Neuronal stem cell (in vitro differentiated cells): Measurements from ENCODE around the gene SPCS2.

Experiments
- DNase-seq: peaks from one replicate; pipeline ENCODE4 v3.0.0-alpha.2; 2013; ENCODE audit warnings: low spot score
- H2AFZ ChIP-seq: one replicate; pipeline ENCODE4 v1.6.1; 2013; ENCODE audit warnings: mild to moderate bottlenecking, low read length, inconsistent platforms
- H2AK5ac ChIP-seq: 2 replicates; pipeline ENCODE4 v1.6.1; 2013; ENCODE audit warnings: low read depth, mild to moderate bottlenecking, inconsistent platforms, low read length, moderate library complexity, mixed read lengths
- H2BK120ac ChIP-seq: 2 replicates; pipeline ENCODE4 v1.6.1; 2013; ENCODE audit warnings: low read depth, mild to moderate bottlenecking, inconsistent platforms, low read length, moderate library complexity, mixed read lengths
- H2BK12ac ChIP-seq: one replicate; pipeline ENCODE4 v1.6.1; 2013; ENCODE audit warnings: low read length, inconsistent platforms
- H2BK15ac ChIP-seq: 2 replicates; pipeline ENCODE4 v1.6.1; 2013; ENCODE audit warnings: mild to moderate bottlenecking, low read length, inconsistent platforms, mixed read lengths
- H2BK5ac ChIP-seq: one replicate; pipeline ENCODE4 v1.6.1; 2013; ENCODE audit warnings: inconsistent platforms, mild to moderate bottlenecking, low read length, moderate library complexity
- H3K14ac ChIP-seq: one replicate; pipeline ENCODE4 v1.6.1; 2013; ENCODE audit warnings: low read length, inconsistent platforms
- H3K18ac ChIP-seq: 2 replicates; pipeline ENCODE4 v1.6.1; 2013; ENCODE audit warnings: low read length, inconsistent platforms
- H3K23ac ChIP-seq: 2 replicates; pipeline ENCODE4 v1.6.1; 2013; ENCODE audit warnings: low read depth, mild to moderate bottlenecking, mixed read lengths, low read length, inconsistent platforms; ENCODE audit not compliant: poor library complexity
- H3K27ac ChIP-seq: replicated peaks from 3 replicates; pipeline ENCODE4 v1.5.1; 2013; ENCODE audit warnings: low read length, inconsistent platforms
- H3K27me3 ChIP-seq, 3 experiments: 2 replicates each; pipeline ENCODE4 v1.6.1; 2013; ENCODE audit warnings: low read length in 3 of 3, mild to moderate bottlenecking in 2 of 3, inconsistent platforms in 1 of 3, low read depth in 1 of 3, mixed read lengths in 1 of 3, moderate library complexity in 1 of 3; ENCODE audit not compliant: control insufficient read depth in 3 of 3, insufficient read depth in 3 of 3
- H3K36me3 ChIP-seq, 2 donors: replicated peaks in 1 of 2; 2 replicates each; pipeline ENCODE4 v1.6.1; 2013; ENCODE audit warnings: low read length in 2 of 2; ENCODE audit not compliant: control insufficient read depth in 2 of 2, insufficient read depth in 2 of 2
- H3K4ac ChIP-seq: 2 replicates; pipeline ENCODE4 v1.6.1; 2013; ENCODE audit warnings: inconsistent platforms, mild to moderate bottlenecking, low read length, moderate library complexity
- H3K4me1 ChIP-seq, 2 donors: 1 replicate in 1 of 2; 2 replicates in 1 of 2; pipeline ENCODE4 v1.6.1; 2013; ENCODE audit warnings: low read length in 2 of 2, low read depth in 1 of 2; ENCODE audit not compliant: control insufficient read depth in 2 of 2, insufficient read depth in 1 of 2
- H3K4me2 ChIP-seq: one replicate; pipeline ENCODE4 v1.6.1; 2013; ENCODE audit warnings: mild to moderate bottlenecking, low read length, inconsistent platforms; ENCODE audit not compliant: insufficient read depth, poor library complexity, severe bottlenecking
- H3K4me3 ChIP-seq, 2 donors: 2 replicates each; pipeline ENCODE4 v1.5.1; 2013; ENCODE audit warnings: low read length in 2 of 2, mild to moderate bottlenecking in 2 of 2, inconsistent platforms in 1 of 2, moderate library complexity in 1 of 2
- H3K79me1 ChIP-seq: one replicate; pipeline ENCODE4 v1.6.1; 2013; ENCODE audit warnings: low read depth, mild to moderate bottlenecking, inconsistent platforms, low read length, moderate library complexity
- H3K9ac ChIP-seq: one replicate; pipeline ENCODE4 v1.6.1; 2013; ENCODE audit warnings: mild to moderate bottlenecking, low read depth, low read length, inconsistent platforms; ENCODE audit not compliant: poor library complexity
- H3K9me3 ChIP-seq, 2 donors: replicated peaks in 1 of 2; 2 replicates each; pipeline versions ENCODE3 to v1.6.1; 2013; ENCODE audit warnings: low read length in 2 of 2, mild to moderate bottlenecking in 2 of 2, inconsistent platforms in 1 of 2, low read depth in 1 of 2, mixed read lengths in 1 of 2, moderate library complexity in 1 of 2; ENCODE audit not compliant: control insufficient read depth in 2 of 2, insufficient read depth in 1 of 2
- H4K8ac ChIP-seq: one replicate; pipeline ENCODE4 v1.6.1; 2013; ENCODE audit warnings: low read depth, mild to moderate bottlenecking, inconsistent platforms, low read length, moderate library complexity
- H4K91ac ChIP-seq: one replicate; pipeline ENCODE4 v1.6.1; 2013; ENCODE audit warnings: low read length, low read depth, mild to moderate bottlenecking, inconsistent platforms; ENCODE audit not compliant: poor library complexity
- WGBS, 2 donors: extraction: QIAGEN DNeasy Blood & Tissue Kit; methylation state at CpG; one replicate each; pipeline ENCODE4 v1.1.7; 2013; ENCODE audit warnings: missing lambda C conversion rate in 2 of 2, mixed read lengths in 1 of 2; ENCODE audit not compliant: insufficient read length in 2 of 2, insufficient replicate concordance in 1 of 2; ENCODE audit errors: extremely low coverage in 2 of 2; 5-methylcytosine and 5-hydroxymethylcytosine counted together

Gene SPCS2

GRCh38 chr11:74937696-74938475 is 11.2 kb upstream of the SPCS2 start:
- H2AFZ ChIP-seq: no peak overlapping the region
- H3K4ac ChIP-seq: no peak overlapping the region
- no peak overlapping the region for H4K8ac ChIP-seq
- H2BK15ac ChIP-seq: no peak overlapping the region
- peaks cover 3 to 64% of the 10 kb centered on the region in 2 donors for H3K36me3 ChIP-seq
- H3K4me3 ChIP-seq: no peak overlapping the region
- no peaks in the 10 kb centered on the region for H3K27me3 ChIP-seq
- WGBS, 2 donors: no CpG with 5 or more reads among the region's 5 CpGs
- H3K9me3 ChIP-seq: no peaks in the 10 kb centered on the region
- no peak overlapping the region for H3K14ac ChIP-seq
- no peak overlapping the region for H3K18ac ChIP-seq
- H3K4me2 ChIP-seq: no peak overlapping the region
- no peaks in the 10 kb centered on the region for H3K79me1 ChIP-seq
- no peak overlapping the region for H2AK5ac ChIP-seq
- no peak overlapping the region for H3K27ac ChIP-seq
- no peak for DNase-seq
- no peak overlapping the region for H3K9ac ChIP-seq
- H4K91ac ChIP-seq: no peak overlapping the region
- no peak overlapping the region for H2BK12ac ChIP-seq
- H3K23ac ChIP-seq: no peak overlapping the region
- no peaks in the 10 kb centered on the region for H3K4me1 ChIP-seq
- H2BK120ac ChIP-seq: no peak overlapping the region
- no peak overlapping the region for H2BK5ac ChIP-seq

GRCh38 chr11:74941492-74941891 is 7.6 kb upstream of the SPCS2 start:
- no peaks in the 10 kb centered on the region for H3K79me1 ChIP-seq
- H3K4me3 ChIP-seq: peak overlapping the region in 1 of 2 donors; percentile 54
- no peak overlapping the region for H4K8ac ChIP-seq

GRCh38 chr11:74942073-74942759 is 6.8 kb upstream of the SPCS2 start:
- no peak overlapping the region for H3K4me2 ChIP-seq
- no CpG with 5 or more reads among the region's 5 CpGs for WGBS, 2 donors
- H3K9ac ChIP-seq: no peak overlapping the region

More at GRCh38 chr11:74941492-74941891, 7.6 kb upstream of the SPCS2 start:
- H3K4me1 ChIP-seq: no peaks in the 10 kb centered on the region
- H3K14ac ChIP-seq: no peak overlapping the region
- no peak overlapping the region for H2AK5ac ChIP-seq
- H3K27ac ChIP-seq: no peak overlapping the region
- no peak overlapping the region for H3K4ac ChIP-seq
- H2BK5ac ChIP-seq: no peak overlapping the region
- no peak overlapping the region for H3K18ac ChIP-seq
- no peaks in the 10 kb centered on the region for H3K9me3 ChIP-seq
- H2AFZ ChIP-seq: no peak overlapping the region
- H3K9ac ChIP-seq: no peak overlapping the region
- H2BK120ac ChIP-seq: no peak overlapping the region
- H4K91ac ChIP-seq: no peak overlapping the region
- H3K27me3 ChIP-seq: no peaks in the 10 kb centered on the region
- peaks cover 1 to 34% of the 10 kb centered on the region in 2 donors for H3K36me3 ChIP-seq
- no peak overlapping the region for H3K23ac ChIP-seq
- no peak overlapping the region for H3K4me2 ChIP-seq
- DNase-seq: no peak
- H2BK15ac ChIP-seq: no peak overlapping the region
- no peak overlapping the region for H2BK12ac ChIP-seq

GRCh38 chr11:74948546-74948897 is 544 bp upstream of the SPCS2 start:
- H4K8ac ChIP-seq: no peak overlapping the region

More at GRCh38 chr11:74942073-74942759, 6.8 kb upstream of the SPCS2 start:
- Histone ChIP-seq H2BK12ac (no peak overlapping the region), H4K91ac (no peak overlapping the region), H3K4ac (no peak overlapping the region), H3K27me3 (no peaks in the 10 kb centered on the region), H3K4me1 (no peaks in the 10 kb centered on the region), H2BK5ac (no peak overlapping the region), H3K14ac (no peak overlapping the region), H3K9me3 (no peaks in the 10 kb centered on the region), H3K4me3 (no peak overlapping the region), H2AK5ac (no peak overlapping the region), H3K18ac (no peak overlapping the region), H3K36me3 (peaks cover 0 to 27% of the 10 kb centered on the region in 2 donors), H2BK120ac (no peak overlapping the region), H4K8ac (no peak overlapping the region), H2BK15ac (no peak overlapping the region), H2AFZ (no peak overlapping the region), H3K79me1 (no peaks in the 10 kb centered on the region), H3K27ac (no peak overlapping the region), H3K23ac (no peak overlapping the region)
- no peak for DNase-seq

More at GRCh38 chr11:74948546-74948897, 544 bp upstream of the SPCS2 start:
- Histone ChIP-seq H2AK5ac (no peak overlapping the region), H4K91ac (no peak overlapping the region), H3K9me3 (no peaks in the 10 kb centered on the region), H2AFZ (peak overlapping the region; percentile 94), H3K27ac (no peak overlapping the region), H3K4me3 (peak overlapping the region; percentile 92 to 94), H3K18ac (peak overlapping the region; percentile 97), H2BK12ac (no peak overlapping the region), H3K4me2 (peak overlapping the region; percentile 81), H3K9ac (peak overlapping the region; percentile 73), H2BK5ac (peak overlapping the region; percentile 19), H3K23ac (peak overlapping the region; percentile 97), H3K4ac (no peak overlapping the region), H2BK15ac (peak overlapping the region; percentile 63), H2BK120ac (no peak overlapping the region), H3K14ac (no peak overlapping the region), H3K27me3 (no peaks in the 10 kb centered on the region), H3K79me1 (no peaks in the 10 kb centered on the region), H3K36me3 (peaks cover 2 to 23% of the 10 kb centered on the region in 2 donors), H3K4me1 (peaks cover 5% of the 10 kb centered on the region in 2 donors)
- WGBS, 2 donors: no CpG with 5 or more reads among the region's 9 CpGs
- no peak for DNase-seq
